ENCODE measurements around the gene SHPK. TPM values are rescaled to one million over a fixed set of nuclear protein-coding genes. Genes with fewer than 3 reads are reported as not detected.
"Not testable (repeated sequence)": the region's sequence is repeated elsewhere in the genome, so short reads cannot be mapped to it uniquely, and the experiment has no call there.

Gene SHPK
- total RNA-seq, 1 donor from 2014 or later = 14.5 TPM

DNA sequence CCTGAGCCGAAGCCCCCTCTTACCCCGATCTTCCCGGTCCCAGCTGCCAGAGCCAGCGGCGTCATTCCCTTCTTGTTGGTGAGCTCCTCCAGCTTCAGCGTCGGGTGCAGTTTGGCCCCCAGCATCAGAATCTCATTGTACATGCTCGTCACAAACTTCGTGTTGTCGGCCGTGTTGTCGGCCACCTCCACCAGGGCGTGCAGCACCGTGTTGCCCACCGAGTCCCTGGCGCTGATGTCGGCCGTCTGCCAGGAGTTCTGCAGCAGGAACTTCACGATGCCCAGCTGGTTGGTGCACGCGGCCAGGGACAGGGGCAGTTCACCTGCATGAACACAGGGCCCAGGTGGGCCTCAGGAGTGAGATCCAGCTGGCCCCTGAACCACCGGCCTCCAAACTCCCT, 46.3 kb downstream of the SHPK start:
- DNase-seq (ENCODE audit: low spot score) = no peak

DNA sequence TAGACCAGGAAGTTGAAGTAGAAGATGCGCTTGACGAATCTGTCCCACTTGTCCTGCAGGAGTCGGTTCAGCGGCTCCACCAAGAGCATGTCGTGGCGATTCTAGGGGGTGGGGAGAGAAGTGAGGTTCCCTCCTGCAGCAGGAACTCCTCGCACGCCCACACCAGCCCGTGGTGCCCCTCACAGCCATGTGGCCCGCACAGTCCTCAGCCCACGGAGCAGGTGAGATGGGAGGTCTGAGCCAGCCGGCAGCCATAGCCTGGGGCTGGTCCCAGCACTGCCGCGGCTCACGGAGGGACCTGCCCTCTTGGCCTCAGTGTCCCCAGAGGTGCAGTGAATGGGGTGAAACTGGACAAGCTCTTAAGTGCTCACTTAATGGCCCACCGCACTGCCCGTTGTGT, 50.2 kb downstream of the SHPK start:
- DNase-seq (ENCODE audit: low spot score) = no peak

DNA sequence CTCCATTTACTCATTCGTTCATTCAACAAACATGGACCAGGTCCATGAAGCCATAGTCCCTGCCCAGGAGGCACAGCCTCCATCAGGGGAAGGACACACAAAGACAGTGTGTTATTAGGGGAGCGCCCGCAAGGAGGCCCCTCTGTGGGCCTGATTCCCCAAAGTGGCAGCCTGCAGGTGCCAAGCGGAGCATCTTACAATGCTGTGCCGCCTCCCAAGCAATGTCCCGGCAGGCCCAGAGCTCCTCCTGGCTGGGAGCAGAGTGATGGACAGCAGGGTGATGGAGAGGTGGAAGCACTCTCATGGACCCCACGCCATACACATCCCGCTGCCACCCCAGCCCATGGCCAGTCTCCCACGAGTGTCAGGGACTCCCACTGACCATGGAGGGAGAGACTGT, 52.6 kb downstream of the SHPK start:
- DNase-seq (ENCODE audit: low spot score) = no peak

DNA sequence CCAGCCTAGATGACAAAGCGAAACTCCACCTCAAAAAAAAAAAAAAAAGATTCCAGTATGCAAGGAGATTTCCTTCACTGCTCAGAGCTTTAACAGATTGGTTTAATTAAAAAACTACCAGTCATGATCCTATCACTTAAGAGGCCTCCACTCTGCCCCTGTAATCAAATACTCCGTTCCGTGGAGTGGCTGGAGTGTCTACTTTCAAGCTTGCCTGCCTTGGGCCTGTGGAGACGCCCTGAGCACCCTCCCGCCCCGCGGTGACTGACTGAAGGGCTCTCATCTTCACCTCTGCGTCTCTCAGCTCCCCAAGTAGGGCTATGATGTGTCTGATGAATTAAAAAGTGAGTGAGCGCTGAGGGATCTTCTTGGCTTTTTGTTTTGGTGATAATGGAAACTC, 53.1 kb downstream of the SHPK start:
- DNase-seq (ENCODE audit: low spot score) = no peak

DNA sequence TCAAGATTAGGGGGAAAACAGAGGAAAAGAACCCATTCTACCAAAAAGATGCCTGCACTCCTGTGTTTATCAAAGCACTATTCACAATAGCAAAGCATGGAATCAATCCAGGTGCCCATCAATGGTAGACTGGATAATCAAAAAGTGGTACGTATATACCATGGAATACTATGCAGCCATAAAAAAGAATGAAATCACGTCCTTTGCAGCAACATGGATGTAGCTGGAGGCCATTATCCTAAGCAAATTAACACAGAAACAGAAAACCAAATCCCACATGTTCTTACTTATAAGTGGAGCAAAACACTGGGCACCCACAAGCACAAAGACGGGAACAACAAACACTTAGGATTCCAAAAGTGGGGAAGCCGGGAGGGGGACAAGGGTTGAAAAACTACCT, 57.4 kb downstream of the SHPK start:
- not testable (repeated sequence) for DNase-seq (ENCODE audit: low spot score)

DNA sequence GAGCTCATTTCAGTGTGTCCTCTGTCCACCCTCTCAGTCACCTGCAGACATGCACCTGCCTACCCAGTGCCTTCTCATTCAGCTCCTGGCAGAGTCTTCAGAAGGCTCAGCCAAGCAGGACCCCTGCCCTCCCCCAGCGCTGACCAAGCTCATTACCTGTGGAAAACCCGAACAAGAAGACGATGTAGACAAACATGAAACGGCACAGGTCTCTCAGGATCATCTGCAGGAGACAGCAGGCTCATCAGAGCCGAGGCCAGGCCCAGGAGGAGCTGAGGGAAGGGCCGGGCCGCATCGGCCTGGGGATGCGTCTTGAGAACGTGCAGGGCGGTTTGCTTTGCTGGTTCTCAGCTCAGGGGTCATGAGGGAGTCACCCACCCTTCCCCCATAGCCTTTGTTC, 59.1 kb downstream of the SHPK start:
- no peak for DNase-seq (ENCODE audit: low spot score)

DNA sequence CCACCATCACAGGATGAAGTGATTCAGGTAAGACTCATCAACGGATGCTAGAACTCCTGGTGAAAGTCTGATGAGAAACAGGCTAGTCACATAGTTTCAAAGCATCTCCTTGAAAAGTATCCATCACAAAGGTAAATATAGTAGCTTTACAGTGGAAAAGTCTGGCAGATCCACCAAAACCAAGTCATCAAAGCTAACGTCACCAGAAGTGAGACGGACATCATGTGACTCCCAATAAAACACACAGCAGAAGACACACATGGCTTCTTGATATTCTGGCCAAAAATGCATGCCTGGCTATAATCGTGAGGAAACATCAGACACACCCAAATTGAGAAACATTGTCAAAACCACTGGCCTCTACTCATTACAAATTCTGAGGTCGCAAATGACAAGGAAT, 60.5 kb downstream of the SHPK start:
- DNase-seq (ENCODE audit: low spot score) = no peak

DNA sequence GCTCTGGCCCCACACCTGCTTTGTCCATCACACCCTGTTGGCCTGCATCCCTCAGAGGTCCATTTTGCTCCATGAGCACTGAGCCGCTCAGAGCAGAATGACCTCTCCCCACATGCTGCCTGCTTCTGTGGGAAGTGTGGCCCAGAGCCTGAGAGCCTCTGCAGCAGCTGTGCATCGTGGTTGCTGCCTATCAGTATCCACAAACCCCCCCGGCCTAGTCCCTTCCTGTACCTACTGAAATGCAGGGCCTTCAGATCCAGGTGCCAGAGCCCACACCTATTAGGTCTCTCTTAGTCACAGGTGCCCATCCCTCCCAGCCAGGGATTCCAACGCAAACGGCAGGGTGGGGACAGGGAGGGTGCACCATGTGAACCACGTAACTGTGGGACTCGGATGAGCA, 61.8 kb downstream of the SHPK start:
- no peak for DNase-seq (ENCODE audit: low spot score)

DNA sequence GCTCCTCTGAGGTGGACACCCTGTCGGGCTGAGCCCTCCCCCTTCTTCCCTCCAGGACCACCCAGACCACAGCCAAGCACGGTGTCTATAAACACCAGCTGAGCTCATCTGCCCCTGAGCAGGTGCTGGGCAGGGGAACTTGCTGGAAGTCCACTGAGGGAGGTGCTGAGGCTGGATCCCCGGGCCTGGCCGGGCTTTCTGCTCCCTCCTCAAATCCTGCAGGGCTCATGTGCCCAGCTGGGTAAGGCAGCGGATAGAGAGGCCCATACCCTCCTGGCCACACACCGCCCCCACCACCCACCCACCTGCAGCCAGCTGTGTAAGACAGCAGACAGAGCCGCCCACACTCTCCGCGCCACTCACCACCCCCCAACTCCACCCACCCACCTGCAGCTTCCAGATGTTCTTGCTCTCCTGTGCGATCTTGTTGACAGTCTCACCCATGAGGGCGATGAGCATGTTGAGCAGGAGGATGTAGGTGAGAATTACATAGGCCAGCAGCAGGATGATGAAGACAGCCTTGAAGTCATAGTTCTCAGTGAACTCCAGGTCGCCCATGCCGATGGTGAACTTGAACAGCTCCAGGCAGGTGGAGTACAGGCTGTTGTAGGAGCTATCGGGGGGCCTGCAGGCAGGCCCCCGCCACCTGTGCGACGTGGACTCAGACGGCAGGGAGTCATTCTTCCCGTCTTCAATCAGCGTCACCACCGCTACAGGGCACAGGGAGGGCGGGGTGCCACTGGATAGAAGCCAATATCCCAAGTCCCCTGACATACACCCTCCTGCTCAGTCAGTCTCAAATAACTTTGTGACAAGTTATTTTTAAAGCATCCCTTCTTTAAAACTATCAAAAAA, 62.6 kb downstream of the SHPK start:
- no peak for DNase-seq (ENCODE audit: low spot score)

DNA sequence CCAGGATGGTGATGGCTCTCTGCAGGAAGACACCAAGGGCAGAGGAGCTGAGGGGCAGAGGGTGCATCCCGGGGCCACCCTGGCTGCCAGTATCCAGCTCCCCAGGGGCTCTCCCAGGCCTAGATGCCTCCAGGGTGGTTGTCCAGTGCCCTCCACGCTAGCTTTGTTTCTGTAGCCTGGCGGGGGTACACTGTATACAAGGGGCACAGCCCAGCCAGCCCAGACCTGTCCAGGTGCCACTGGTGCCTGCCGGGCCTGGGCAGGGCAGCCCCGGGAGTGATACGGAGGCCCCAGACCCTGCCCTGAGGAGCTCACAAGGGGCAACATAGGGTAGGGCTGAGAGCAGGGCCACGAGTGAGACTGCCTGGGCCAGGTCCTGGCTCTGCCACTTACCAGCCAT, 63.8 kb downstream of the SHPK start:
- no peak for DNase-seq (ENCODE audit: low spot score)

DNA sequence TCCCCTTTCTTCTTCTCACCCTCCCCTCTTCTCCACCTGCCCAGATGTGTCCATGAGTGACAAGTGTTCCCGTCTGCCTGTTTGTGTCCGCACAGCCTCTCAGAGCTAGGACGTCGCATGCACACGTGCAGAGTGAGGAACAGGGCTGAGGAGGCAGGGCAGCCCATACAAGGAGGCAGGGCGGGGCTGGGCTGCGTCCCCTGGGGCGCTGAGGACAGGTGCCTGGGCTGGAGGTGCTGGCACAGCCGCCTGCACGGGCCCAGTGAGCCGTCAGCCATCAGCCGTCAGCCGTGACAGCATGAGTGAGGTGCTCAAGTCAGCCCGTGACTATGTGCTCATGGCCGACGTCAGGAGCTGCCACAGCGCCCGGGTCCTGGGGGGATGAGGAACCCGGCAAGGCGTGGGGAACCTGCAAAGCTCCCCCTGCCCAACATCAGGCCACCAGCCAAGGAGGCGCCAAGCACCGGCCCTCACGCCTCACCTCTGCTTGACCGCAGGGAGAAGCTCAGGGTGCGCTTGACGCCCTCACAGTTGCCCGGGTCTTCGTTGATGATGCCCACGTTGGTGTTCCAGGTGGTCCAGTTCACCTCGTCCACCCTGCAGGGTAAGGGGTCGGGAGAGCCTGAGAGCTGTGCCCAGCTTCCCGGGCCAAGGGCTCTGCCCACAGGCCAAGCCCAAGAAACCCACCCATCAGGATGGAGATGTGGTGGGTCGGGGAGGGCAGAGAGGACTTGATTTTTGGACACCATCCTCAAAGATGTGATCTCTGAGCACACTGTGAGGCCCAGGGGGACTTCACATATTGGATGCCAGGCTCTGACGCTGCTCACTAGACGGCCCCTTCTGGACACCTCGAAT, 64.8 kb downstream of the SHPK start:
- no peak for DNase-seq (ENCODE audit: low spot score)

DNA sequence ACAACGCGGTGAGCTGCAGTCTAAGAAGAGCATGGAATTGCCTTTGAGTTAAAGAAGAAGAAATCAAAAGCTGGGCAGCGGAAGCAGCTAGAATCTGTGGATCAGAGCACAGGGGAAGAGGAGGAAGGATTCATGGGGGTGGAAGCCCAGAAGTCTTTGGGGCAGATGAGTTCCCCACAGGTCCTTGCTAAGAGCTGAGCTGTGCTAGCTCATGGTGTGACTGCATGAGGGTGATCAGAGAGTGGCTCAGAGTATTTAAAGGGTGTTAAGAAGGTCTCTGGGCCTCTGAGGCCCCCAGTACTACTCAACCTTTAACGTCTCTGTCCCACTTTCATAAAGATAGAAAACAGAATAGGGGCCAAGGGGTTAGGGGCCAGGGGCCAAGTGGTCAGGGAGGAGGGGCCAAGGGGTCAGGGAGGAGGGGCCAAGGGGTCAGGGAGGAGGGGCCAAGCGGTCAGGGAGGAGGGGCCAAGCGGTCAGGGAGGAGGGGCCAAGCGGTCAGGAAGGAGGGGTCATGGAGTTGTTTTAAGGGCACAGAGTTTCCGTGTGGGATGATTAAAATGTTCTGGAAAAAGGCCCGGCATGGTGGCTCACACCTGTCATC, 66.4 kb downstream of the SHPK start:
- no peak for DNase-seq (ENCODE audit: low spot score)

DNA sequence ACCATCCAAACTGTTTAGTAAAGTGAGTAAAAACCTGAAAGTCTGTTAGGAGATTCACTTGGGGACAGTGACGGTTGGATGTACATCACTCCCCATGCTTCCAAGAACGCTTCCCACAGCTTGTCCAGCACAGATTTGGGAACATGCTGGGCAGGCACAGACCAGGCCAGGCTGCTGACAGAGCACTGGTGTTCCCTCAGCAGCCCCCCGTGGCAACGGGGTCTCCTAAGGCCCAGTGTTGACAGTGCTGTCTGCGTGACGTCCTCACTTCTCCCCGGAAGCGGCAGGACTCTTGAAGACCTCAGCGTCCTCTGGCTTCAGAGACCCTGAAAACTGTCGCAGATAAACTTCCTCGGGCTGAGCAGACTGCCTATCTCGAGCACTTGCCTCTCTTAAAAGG, 69.5 kb downstream of the SHPK start:
- no peak for DNase-seq (ENCODE audit: low spot score)

DNA sequence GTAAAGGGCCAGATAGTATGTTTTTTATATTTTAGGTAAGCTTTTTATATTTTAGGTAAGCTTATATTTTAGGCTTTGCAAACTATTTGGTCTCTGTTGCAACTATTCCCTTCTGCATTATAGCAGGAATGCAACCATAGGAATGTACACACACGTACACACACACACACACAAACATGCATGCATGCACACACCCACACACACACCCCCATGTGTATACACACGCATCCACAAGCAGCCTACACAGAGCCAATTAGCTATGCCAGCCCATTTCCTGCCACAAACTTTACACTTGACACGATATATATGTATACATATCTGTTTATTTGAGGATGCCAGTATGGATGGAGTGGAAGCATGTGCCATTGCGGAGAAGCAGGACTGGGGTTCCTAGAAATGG, 70.9 kb downstream of the SHPK start:
- no peak for DNase-seq (ENCODE audit: low spot score)

DNA sequence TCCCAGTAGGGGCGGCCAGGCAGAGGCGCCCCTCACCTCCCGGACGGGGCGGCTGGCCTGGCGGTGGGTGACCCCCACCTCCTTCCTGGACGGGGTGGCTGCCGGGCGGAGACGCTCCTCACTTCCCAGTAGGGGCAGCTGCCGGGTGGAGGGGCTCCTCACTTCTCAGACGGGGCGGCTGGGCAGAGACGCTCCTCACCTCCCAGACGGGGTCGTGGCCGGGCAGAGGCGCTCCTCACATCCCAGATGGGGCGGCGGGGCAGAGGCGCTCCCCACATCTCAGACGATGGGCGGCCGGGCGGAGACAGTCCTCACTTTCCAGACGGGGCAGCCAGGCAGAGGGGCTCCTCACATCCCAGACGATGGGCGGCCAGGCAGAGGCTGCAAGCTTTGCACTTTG, 71.8 kb downstream of the SHPK start:
- not testable (repeated sequence) for DNase-seq (ENCODE audit: low spot score)

DNA sequence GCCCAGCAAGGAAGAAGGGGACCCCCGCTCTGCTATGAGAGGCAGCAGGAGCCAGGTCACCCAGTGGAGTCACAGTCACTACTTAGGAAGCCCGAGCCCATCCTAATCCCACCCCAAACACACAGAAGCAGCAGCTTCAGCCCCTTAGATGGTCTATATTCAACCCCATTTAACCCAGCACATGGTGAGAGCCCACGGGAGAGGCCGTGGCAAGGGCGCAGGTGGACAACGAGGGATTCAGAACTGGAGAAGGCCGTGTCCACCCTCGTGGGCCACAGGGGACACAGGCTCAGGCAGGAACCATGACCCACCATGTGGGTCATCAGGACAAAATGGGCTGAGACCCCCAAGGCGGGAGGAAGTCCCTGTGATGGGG, 76.8 kb downstream of the SHPK start:
- no peak for DNase-seq (ENCODE audit: low spot score)

DNA sequence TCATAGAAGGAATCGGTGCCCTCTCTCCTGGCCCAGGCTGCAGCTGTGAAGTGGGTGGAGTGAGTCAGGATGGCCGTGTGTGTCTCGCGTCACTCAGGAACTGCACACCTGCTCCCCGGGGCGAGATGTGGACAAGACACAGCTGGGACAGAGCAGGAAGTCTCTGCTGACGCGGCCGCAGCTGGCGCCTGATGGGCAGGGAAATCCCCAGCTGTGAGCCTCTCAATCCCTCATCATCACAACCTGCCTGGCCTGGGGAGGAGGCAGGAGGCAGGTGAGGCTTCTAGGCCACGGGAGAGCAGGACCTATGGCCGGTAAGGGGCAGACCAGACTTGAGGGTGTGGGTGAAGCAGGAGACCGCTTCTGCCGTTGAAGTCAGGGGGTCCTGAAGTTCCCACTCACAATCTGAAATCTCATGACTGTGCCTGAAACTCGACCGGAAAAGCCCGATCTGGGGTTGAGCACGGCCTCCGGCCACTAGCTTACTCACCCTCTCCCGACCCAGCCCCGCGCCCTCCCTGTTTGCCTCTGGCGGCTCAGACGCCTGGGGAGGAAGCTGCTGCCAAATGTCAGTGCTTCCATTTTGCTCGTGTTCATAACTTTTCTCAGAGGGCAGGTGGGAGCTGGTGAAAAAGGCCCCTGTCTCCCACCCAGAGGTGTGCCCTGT, 77.3 kb downstream of the SHPK start:
- no peak for DNase-seq (ENCODE audit: low spot score)

Other genes with a start within 250 kb of the SHPK start
- gene OR3A2, start 249.9 kb downstream of the SHPK start, total RNA-seq = 3.0 TPM
- gene OR1E1, start 237.8 kb downstream of the SHPK start, total RNA-seq = not detected
- gene OR3A3, start 224.9 kb downstream of the SHPK start, total RNA-seq = not detected
- gene OR1E2, start 202.4 kb downstream of the SHPK start, total RNA-seq = not detected
- gene SPATA22, start 164.4 kb downstream of the SHPK start, total RNA-seq = 0.32 TPM
- gene ASPA, start 160.3 kb downstream of the SHPK start, total RNA-seq = 2.4 TPM
- 5.7 TPM for gene TRPV3, start 78.4 kb downstream of the SHPK start, total RNA-seq
- 6.4 TPM for gene TRPV1, start 26.8 kb downstream of the SHPK start, total RNA-seq
- 13.4 TPM for gene CTNS, start 510 bp upstream of the SHPK start, total RNA-seq
- gene TAX1BP3, start 32.3 kb upstream of the SHPK start, total RNA-seq = 158 TPM
- 35.7 TPM for gene EMC6, start 32.6 kb upstream of the SHPK start, total RNA-seq
- 2.0 TPM for gene P2RX5, start 59.9 kb upstream of the SHPK start, total RNA-seq
- gene HASPIN, start 87.7 kb upstream of the SHPK start, total RNA-seq = 0.32 TPM
- 21.2 TPM for gene ITGAE, start 164.9 kb upstream of the SHPK start, total RNA-seq
- gene NCBP3, start 210.0 kb upstream of the SHPK start, total RNA-seq = 39.0 TPM

Measured in mucosa of gallbladder (tissue), 1 donor.